ENCODE results near the gene RNF44. TPM values are rescaled to one million over a fixed set of nuclear protein-coding genes. Genes with fewer than 3 reads are reported as not detected.

RNF44 gene
- polyA plus RNA-seq, 3 donors from 2014 or later, result 1.2 to 9.8 (median 2.0) TPM

- Mint-ChIP-seq H3K4me3 (peak overlapping the region; percentile 83 to 100 (median 98)), H3K9me3 (no peaks in the 10 kb centered on the region), H3K36me3 (peaks cover 4 to 15% (median 7%) of the 10 kb centered on the region in 3 donors), H3K27ac (peak overlapping the region; percentile 94 to 100 (median 100)), H3K27me3 (ENCODE audit: low read depth in 3 of 3) (peaks cover 22 to 47% (median 34%) of the 10 kb centered on the region in 3 donors), H3K4me1 (peaks cover 79% of the 10 kb centered on the region in 2 donors)
- DNase-seq, result peak; percentile 98 to 99 (median 98)
Measured at GRCh38 chr5:176537554-176538229, 490 bp upstream of the RNF44 start.

GRCh38 chr5:176536132-176536901 is 885 bp downstream of the RNF44 start:
- Mint-ChIP-seq H3K4me3 (peak overlapping the region; percentile 83 to 100 (median 98)), H3K36me3 (peaks cover 5 to 16% (median 7%) of the 10 kb centered on the region in 3 donors), H3K27me3 (ENCODE audit: low read depth in 3 of 3) (peaks cover 17 to 35% (median 28%) of the 10 kb centered on the region in 3 donors), H3K4me1 (peaks cover 69 to 72% of the 10 kb centered on the region in 2 donors), H3K27ac (peak overlapping the region; percentile 94 to 100 (median 97)), H3K9me3 (no peaks in the 10 kb centered on the region)
- peak; percentile 88 to 89 (median 89) for DNase-seq

- H3K36me3 Mint-ChIP-seq, result peaks cover 8 to 19% (median 10%) of the 10 kb centered on the region in 3 donors
- no peaks in the 10 kb centered on the region for H3K9me3 Mint-ChIP-seq
- H3K27me3 Mint-ChIP-seq (ENCODE audit: low read depth in 3 of 3), result peaks cover 17 to 36% (median 28%) of the 10 kb centered on the region in 3 donors
- H3K27ac Mint-ChIP-seq, result peak overlapping the region; percentile 94 to 100 (median 97)
- DNase-seq, result no peak
- H3K4me1 Mint-ChIP-seq, result peaks cover 68 to 71% of the 10 kb centered on the region in 2 donors
- H3K4me3 Mint-ChIP-seq, result peak overlapping the region; percentile 83 to 100 (median 98)
Measured at GRCh38 chr5:176535664-176536131, 1.5 kb downstream of the RNF44 start.

GRCh38 chr5:176535101-176535663 is 2.0 kb downstream of the RNF44 start:
- Mint-ChIP-seq H3K4me1 (peaks cover 63 to 67% of the 10 kb centered on the region in 2 donors), H3K4me3 (peak overlapping the region; percentile 83 to 100 (median 98)), H3K9me3 (no peaks in the 10 kb centered on the region), H3K36me3 (peaks cover 8 to 19% (median 10%) of the 10 kb centered on the region in 3 donors), H3K27ac (peak overlapping the region; percentile 94 to 100 (median 97)), H3K27me3 (ENCODE audit: low read depth in 3 of 3) (peaks cover 17 to 36% (median 28%) of the 10 kb centered on the region in 3 donors)
- peak; percentile 69 to 73 (median 72) for DNase-seq

GRCh38 chr5:176534640-176535039 is 2.6 kb downstream of the RNF44 start:
- Mint-ChIP-seq H3K4me3 (peak overlapping the region; percentile 83 to 100 (median 98)), H3K9me3 (no peaks in the 10 kb centered on the region), H3K27me3 (ENCODE audit: low read depth in 3 of 3) (peaks cover 19 to 39% (median 31%) of the 10 kb centered on the region in 3 donors), H3K4me1 (peaks cover 61 to 65% of the 10 kb centered on the region in 2 donors), H3K27ac (peak overlapping the region; percentile 94 to 100 (median 97)), H3K36me3 (peaks cover 8 to 21% (median 10%) of the 10 kb centered on the region in 3 donors)
- no peak for DNase-seq

- no peaks in the 10 kb centered on the region for H3K9me3 Mint-ChIP-seq
- H3K36me3 Mint-ChIP-seq, result peaks cover 8 to 24% (median 10%) of the 10 kb centered on the region in 3 donors
- peak overlapping the region; percentile 83 to 100 (median 98) for H3K4me3 Mint-ChIP-seq
- H3K4me1 Mint-ChIP-seq, result peaks cover 61 to 65% of the 10 kb centered on the region in 2 donors
- peak overlapping the region; percentile 94 to 100 (median 97) for H3K27ac Mint-ChIP-seq
- peak; percentile 69 to 72 (median 70) for DNase-seq
- peaks cover 20 to 39% (median 32%) of the 10 kb centered on the region in 3 donors for H3K27me3 Mint-ChIP-seq (ENCODE audit: low read depth in 3 of 3)
Measured at GRCh38 chr5:176533894-176534611, 3.1 kb downstream of the RNF44 start.

GRCh38 chr5:176533390-176533789 is 3.8 kb downstream of the RNF44 start:
- Mint-ChIP-seq H3K36me3 (peaks cover 8 to 26% (median 10%) of the 10 kb centered on the region in 3 donors), H3K4me3 (peak overlapping the region; percentile 83 to 100 (median 98)), H3K27me3 (ENCODE audit: low read depth in 3 of 3) (peaks cover 20 to 43% (median 32%) of the 10 kb centered on the region in 3 donors), H3K27ac (peak overlapping the region; percentile 94 to 100 (median 97)), H3K9me3 (no peaks in the 10 kb centered on the region), H3K4me1 (peaks cover 57 to 61% of the 10 kb centered on the region in 2 donors)
- no peak for DNase-seq

GRCh38 chr5:176532795-176533194 is 4.4 kb downstream of the RNF44 start:
- no peak for DNase-seq
- peaks cover 23 to 41% (median 30%) of the 10 kb centered on the region in 3 donors for H3K27me3 Mint-ChIP-seq (ENCODE audit: low read depth in 3 of 3)

GRCh38 chr5:176531902-176532493 is 5.2 kb downstream of the RNF44 start:
- Mint-ChIP-seq H3K4me1 (peaks cover 53 to 59% of the 10 kb centered on the region in 2 donors), H3K9me3 (no peaks in the 10 kb centered on the region), H3K4me3 (peak overlapping the region; percentile 82 to 98 (median 87)), H3K36me3 (peaks cover 8 to 30% (median 10%) of the 10 kb centered on the region in 3 donors), H3K27ac (peak overlapping the region; percentile 35 to 98 (median 90)), H3K27me3 (ENCODE audit: low read depth in 3 of 3) (peaks cover 15 to 33% (median 22%) of the 10 kb centered on the region in 3 donors)
- DNase-seq, result no peak

More at GRCh38 chr5:176532795-176533194, 4.4 kb downstream of the RNF44 start:
- H3K9me3 Mint-ChIP-seq, result no peaks in the 10 kb centered on the region
- H3K4me3 Mint-ChIP-seq, result peak overlapping the region; percentile 83 to 100 (median 98)
- H3K36me3 Mint-ChIP-seq, result peaks cover 8 to 30% (median 10%) of the 10 kb centered on the region in 3 donors
- peaks cover 55 to 60% of the 10 kb centered on the region in 2 donors for H3K4me1 Mint-ChIP-seq
- H3K27ac Mint-ChIP-seq, result peak overlapping the region; percentile 94 to 100 (median 97)

- H3K4me3 Mint-ChIP-seq, result peak overlapping the region; percentile 79 to 89 (median 82)
- H3K4me1 Mint-ChIP-seq, result peaks cover 53 to 59% of the 10 kb centered on the region in 2 donors
- peaks cover 8 to 30% (median 10%) of the 10 kb centered on the region in 3 donors for H3K36me3 Mint-ChIP-seq
- DNase-seq, result no peak
- H3K27me3 Mint-ChIP-seq (ENCODE audit: low read depth in 3 of 3), result peaks cover 11 to 31% (median 17%) of the 10 kb centered on the region in 3 donors
- no peaks in the 10 kb centered on the region for H3K9me3 Mint-ChIP-seq
- peak overlapping the region; percentile 83 to 93 (median 90) for H3K27ac Mint-ChIP-seq
Measured at GRCh38 chr5:176530983-176531901, 6.0 kb downstream of the RNF44 start.

- H3K27me3 Mint-ChIP-seq (ENCODE audit: low read depth in 3 of 3), result peaks cover 8 to 24% (median 14%) of the 10 kb centered on the region in 3 donors
- H3K36me3 Mint-ChIP-seq, result peaks cover 8 to 30% (median 10%) of the 10 kb centered on the region in 3 donors
- H3K9me3 Mint-ChIP-seq, result no peaks in the 10 kb centered on the region
- H3K4me3 Mint-ChIP-seq, result peak overlapping the region; percentile 79 to 89 (median 82)
- no peak for DNase-seq
- peak overlapping the region; percentile 83 to 93 (median 88) for H3K27ac Mint-ChIP-seq
- H3K4me1 Mint-ChIP-seq, result peaks cover 53 to 57% of the 10 kb centered on the region in 2 donors
Measured at GRCh38 chr5:176530393-176530982, 6.7 kb downstream of the RNF44 start.

Measured in immature natural killer cell (primary cell).